ENCODE measurements around the gene PCDHGA7.
A peak's percentile ranks its signal among the peaks of the same experiment; 100 is the strongest.
"Not testable (repeated sequence)": the region's sequence is repeated elsewhere in the genome, so short reads cannot be mapped to it uniquely, and the experiment has no call there.

PCDHGA7 gene

DNA sequence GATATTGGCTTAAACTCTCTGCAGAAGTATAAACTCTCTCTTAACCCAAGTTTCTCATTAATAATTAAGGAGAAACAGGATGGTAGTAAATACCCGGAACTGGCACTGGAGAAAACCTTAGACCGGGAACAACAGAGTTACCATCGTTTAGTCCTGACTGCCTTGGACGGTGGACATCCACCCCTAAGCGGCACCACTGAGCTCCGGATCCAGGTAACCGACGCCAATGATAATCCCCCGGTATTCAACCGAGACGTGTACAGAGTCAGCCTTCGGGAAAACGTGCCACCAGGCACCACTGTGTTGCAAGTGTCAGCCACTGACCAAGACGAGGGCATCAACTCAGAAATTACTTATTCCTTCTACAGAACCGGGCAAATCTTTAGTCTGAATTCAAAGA, 16.1 kb downstream of the PCDHGA7 start:
- no peak for DNase-seq (ENCODE audit: low read depth)

DNA sequence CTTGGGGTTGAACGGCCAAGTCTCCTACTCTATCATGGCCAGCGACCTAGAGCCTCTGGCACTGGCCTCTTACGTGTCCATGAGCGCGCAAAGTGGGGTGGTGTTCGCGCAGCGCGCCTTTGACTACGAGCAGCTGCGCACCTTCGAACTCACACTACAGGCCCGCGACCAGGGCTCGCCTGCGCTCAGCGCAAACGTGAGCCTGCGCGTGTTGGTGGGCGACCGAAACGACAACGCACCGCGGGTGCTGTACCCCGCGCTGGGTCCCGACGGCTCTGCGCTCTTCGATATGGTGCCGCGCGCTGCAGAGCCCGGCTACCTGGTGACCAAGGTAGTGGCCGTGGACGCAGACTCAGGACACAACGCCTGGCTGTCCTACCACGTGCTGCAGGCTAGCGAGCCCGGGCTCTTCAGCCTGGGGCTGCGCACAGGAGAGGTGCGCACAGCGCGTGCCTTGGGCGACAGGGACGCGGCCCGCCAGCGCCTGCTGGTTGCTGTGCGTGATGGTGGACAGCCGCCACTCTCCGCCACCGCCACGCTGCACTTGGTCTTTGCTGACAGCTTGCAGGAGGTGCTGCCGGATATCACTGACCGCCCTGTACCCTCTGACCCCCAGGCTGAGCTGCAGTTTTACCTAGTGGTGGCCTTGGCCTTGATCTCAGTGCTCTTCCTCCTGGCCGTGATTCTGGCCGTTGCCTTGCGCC, 17.2 kb downstream of the PCDHGA7 start:
- no peak for DNase-seq (ENCODE audit: low read depth)

DNA sequence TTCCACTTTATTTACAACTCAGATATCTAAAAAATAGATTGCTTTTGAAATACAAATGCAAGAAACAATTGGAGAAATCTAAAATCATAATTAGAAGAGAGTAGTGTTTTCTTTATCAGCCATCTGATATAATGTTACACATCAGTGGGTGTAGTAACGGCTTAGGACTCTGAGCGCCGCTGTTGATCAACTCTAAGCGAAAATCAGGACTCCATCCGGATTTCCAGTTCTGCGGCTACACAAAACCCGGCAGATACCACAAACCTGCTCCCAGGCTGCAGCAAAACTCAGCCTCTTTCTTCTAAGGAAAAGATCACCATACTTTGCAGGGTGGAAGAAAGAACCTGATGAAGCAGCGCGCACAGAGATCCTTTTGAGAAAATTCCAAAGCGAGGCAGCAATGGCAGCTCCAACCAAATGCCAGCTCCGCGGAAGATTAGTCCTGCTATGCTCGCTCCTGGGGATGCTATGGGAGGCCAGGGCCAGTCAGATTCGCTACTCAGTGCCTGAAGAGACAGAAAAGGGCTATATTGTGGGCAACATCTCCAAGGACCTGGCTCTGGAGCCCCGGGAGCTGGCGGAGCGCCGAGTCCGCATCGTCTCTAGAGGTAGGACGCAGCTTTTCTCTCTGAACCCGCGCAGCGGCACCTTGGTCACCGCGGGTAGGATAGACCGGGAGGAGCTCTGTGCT, 20.2 kb downstream of the PCDHGA7 start, which contains the start of gene PCDHGA9:
Gene PCDHGA9, plus strand, starts transcription at position 226 of the 691 bp plus-strand sequence. Its CDS starts 175 bp downstream, at position 401.
- peak; percentile 31 for DNase-seq (ENCODE audit: low read depth)

DNA sequence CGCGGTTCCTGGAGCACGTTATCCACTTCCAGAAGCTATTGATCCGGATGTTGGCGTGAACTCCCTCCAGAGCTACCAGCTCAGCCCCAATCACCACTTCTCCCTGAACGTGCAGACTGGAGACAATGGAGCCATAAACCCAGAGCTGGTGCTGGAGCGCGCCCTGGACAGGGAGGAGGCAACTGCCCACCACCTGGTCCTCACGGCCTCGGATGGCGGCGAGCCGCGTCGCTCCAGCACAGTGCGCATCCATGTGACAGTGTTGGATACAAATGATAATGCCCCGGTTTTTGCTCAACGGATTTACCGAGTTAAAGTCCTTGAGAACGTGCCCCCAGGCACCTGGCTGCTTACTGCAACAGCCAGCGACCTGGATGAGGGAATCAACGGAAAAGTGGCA, 20.8 kb downstream of the PCDHGA7 start:
- no peak for DNase-seq (ENCODE audit: low read depth)

DNA sequence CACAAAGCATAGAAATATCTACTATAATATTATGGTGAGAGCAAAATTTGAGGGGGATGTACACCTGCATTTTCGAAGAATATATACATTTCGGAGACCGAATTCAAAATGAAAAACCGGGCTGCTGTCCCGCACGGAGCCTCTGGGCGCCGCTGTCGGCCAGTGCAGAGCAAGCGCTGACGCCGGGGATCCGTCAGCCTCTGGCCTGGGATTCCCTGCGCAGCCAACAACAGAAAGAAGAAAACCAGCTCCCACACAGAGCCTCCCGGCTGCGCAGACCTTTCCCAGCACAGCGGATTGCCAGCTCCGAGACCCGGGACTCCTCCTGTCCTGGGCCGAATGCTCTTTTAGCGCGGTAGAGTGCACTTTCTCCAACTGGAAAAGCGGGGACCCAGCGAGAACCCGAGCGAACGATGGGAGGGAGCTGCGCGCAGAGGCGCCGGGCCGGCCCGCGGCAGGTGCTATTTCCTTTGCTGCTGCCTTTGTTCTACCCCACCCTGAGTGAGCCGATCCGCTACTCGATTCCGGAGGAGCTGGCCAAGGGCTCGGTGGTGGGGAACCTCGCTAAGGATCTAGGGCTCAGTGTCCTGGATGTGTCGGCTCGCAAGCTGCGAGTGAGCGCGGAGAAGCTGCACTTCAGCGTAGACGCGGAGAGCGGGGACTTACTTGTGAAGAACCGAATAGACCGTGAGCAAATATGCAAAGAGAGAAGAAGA, 25.4 kb downstream of the PCDHGA7 start, which contains the start of gene PCDHGB6:
Gene PCDHGB6, plus strand, starts transcription at position 232 of the 716 bp plus-strand sequence. Its CDS starts 182 bp downstream, at position 414.
- DNase-seq (ENCODE audit: low read depth): peak; percentile 25

DNA sequence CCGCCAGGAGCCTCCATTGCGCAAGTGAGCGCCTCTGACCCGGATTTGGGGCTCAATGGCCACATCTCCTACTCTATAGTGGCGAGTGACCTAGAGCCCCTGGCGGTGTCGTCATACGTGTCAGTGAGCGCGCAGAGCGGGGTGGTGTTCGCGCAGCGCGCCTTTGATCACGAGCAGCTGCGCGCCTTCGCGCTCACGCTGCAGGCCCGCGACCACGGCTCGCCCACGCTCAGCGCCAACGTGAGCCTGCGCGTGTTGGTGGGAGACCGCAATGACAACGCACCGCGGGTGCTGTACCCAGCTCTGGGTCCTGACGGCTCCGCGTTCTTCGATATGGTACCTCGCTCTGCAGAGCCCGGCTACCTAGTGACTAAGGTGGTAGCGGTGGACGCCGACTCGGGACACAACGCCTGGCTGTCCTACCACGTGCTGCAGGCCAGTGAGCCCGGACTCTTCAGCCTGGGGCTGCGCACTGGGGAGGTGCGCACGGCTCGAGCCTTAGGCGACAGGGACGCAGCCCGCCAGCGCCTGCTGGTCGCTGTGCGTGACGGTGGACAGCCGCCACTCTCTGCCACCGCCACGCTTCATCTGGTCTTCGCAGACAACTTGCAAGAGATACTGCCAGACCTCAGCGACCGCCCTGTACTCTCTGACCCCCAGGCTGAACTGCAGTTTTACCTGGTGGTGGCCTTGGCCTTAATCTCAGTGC, 27.2 kb downstream of the PCDHGA7 start:
- no peak for DNase-seq (ENCODE audit: low read depth)

DNA sequence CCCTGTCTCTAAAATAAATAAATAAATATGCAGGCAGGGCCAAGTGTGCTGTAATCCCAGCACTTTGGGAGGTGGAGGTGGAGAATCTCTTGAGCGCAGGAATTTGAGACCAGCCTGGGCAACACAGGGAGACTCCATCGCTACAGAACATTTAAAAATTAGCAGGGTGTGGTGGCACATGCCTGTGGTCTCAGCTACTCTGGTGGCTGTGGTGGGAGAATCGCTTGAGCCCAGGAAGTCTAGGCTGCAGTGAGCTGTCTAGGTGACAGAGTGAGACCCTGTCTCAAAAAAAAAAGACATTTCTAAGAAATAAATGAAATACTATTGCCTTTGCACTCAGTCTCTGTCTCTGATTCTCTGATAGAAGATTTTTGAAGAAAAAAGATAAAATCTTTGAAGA, 29.0 kb downstream of the PCDHGA7 start:
- DNase-seq (ENCODE audit: low read depth): no peak

DNA sequence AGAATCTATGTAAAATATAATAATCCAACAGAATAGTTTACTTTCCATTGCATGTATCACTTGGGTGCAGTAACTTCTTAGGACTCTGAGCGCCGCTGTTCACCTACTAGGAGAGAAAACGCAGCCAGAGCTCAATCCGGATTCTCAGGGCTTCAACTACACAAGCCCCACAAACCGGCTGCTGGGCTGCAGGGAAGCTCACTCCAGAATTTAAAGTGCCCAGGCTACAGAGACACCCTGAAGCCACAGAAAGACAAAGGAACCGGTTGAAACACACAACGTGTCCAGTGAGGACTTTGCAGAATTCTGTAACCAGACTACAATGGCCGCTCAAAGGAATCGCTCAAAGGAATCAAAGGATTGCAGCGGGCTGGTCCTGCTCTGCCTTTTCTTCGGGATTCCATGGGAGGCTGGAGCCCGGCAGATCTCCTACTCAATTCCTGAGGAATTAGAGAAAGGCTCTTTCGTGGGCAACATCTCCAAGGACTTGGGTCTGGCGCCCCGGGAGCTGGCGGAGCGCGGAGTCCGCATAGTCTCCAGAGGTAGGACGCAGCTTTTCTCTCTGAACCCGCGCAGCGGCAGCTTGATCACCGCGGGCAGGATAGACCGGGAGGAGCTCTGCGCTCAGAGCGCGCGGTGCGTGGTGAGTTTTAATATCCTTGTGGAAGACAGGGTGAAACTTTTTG, 30.5 kb downstream of the PCDHGA7 start, which contains the start of gene PCDHGA10:
Gene PCDHGA10, plus strand, starts transcription at position 134 of the 686 bp plus-strand sequence. Its CDS starts 189 bp downstream, at position 323.
- DNase-seq (ENCODE audit: low read depth): peak; percentile 79

DNA sequence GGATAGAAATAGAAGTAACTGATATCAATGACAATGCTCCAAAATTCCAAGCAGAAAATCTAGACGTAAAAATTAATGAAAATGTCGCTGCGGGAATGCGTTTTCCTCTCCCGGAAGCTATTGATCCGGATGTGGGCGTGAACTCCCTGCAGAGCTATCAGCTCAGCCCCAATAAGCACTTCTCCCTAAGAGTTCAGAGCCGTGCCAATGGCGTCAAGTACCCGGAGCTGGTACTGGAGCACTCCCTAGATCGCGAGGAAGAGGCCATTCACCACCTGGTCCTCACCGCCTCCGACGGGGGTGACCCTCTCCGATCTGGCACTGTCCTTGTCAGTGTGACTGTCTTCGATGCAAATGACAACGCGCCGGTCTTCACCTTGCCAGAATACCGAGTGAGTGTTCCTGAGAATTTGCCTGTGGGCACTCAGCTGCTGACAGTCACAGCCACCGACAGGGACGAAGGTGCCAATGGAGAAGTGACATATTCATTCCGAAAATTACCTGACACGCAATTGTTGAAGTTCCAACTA, 31.1 kb downstream of the PCDHGA7 start:
- peak; percentile 42 for DNase-seq (ENCODE audit: low read depth)

DNA sequence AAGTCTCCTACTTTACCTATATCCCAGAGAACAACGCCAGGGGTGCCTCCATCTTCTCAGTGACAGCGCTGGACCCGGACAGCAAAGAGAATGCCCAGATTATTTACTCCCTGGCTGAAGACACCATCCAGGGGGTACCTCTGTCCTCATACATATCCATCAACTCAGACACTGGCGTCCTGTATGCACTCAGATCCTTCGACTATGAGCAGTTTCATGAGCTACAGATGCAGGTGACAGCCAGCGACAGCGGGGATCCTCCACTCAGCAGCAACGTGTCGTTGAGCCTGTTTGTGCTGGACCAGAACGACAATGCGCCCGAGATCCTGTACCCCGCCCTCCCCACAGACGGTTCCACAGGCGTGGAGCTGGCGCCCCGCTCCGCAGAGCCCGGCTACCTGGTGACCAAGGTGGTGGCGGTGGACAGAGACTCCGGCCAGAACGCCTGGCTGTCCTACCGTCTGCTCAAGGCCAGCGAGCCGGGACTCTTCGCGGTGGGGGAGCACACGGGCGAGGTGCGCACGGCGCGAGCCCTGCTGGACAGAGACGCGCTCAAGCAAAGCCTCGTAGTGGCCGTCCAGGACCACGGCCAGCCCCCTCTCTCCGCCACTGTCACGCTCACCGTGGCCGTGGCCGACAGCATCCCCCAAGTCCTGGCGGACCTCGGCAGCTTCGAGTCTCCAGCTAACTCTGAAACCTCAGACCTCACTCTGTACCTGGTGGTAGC, 32.2 kb downstream of the PCDHGA7 start:
- DNase-seq (ENCODE audit: low read depth): not testable (repeated sequence)

DNA sequence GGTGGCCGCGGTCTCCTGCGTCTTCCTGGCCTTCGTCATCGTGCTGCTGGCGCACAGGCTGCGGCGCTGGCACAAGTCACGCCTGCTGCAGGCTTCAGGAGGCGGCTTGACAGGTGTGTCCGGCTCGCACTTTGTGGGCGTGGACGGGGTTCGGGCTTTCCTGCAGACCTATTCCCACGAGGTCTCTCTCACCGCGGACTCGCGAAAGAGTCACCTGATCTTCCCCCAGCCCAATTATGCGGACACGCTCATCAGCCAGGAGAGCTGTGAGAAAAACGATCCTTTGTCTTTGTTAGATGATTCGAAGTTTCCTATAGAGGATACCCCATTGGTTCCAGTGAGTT, 32.7 kb downstream of the PCDHGA7 start:
- DNase-seq (ENCODE audit: low read depth): not testable (repeated sequence)

DNA sequence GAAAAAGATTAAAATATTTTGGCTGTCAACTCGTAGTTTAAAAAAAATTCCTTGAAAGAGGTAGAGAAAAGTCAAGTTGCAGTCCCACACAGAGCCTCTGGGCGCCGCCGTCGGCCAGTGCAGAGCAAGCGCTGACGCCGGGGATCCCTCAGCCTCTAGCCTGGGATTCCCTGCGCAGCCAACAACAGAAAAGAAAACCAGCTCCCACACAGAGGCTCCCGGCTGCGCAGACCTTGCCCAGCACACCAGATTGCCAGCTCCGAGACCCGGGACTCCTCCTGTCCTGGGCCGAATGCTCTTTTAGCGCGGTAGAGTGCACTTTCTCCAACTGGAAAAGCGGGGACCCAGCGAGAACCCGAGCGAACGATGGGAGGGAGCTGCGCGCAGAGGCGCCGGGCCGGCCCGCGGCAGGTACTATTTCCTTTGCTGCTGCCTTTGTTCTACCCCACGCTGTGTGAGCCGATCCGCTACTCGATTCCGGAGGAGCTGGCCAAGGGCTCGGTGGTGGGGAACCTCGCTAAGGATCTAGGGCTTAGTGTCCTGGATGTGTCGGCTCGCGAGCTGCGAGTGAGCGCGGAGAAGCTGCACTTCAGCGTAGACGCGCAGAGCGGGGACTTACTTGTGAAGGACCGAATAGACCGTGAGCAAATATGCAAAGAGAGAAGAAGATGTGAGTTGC, 35.1 kb downstream of the PCDHGA7 start, which contains the start of gene PCDHGB7:
Gene PCDHGB7, plus strand, starts transcription at position 184 of the 679 bp plus-strand sequence. Its CDS starts 183 bp downstream, at position 367.
- peak; percentile 80 for DNase-seq (ENCODE audit: low read depth)

DNA sequence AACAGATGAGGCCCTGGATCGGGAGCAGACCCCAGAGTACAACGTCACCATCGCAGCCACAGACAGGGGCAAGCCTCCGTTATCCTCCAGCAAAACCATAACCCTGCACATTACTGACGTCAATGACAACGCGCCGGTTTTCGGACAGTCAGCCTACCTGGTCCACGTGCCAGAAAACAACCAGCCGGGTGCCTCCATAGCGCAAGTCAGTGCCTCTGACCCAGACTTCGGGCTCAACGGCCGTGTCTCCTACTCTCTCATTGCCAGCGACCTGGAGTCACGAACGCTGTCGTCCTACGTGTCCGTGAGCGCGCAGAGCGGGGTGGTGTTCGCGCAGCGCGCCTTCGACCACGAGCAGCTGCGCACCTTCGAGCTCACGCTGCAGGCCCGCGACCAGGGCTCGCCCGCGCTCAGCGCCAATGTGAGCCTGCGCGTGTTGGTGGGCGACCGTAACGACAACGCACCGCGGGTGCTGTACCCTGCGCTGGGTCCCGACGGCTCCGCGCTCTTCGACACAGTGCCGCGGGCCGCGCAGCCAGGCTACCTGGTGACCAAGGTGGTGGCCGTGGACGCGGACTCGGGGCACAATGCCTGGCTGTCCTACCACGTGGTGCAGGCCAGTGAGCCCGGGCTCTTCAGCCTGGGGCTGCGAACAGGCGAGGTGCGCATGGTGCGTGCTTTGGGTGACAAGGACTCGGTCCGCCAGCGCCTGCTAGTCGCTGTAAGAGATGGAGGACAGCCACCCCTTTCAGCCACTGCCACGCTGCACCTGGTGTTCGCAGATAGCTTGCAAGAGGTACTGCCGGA, 36.7 kb downstream of the PCDHGA7 start:
- DNase-seq (ENCODE audit: low read depth): no peak

DNA sequence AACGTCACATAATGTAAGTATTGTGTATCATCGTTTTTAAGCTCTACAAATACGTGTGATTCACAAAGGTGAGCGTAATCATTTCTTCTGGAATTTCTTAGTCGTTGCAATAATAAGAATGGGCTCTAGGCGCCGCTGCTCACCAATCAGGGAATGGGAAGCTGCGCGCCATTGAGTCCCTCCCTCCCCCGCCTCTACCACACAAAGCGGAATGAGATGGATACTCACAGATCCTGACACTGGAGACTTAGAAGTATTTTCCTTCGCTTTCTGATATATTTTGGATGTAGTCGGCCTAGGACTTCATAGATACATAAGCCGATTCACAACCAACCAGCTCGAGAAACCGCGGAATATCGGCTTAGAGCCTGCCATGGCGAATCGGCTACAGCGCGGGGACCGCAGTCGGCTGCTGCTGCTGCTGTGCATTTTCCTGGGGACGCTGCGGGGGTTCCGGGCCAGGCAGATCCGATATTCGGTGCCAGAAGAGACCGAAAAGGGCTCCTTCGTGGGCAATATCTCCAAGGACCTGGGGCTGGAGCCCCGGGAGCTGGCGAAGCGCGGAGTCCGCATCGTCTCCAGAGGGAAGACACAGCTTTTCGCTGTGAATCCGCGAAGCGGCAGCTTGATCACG, 38.4 kb downstream of the PCDHGA7 start, which contains the start of gene PCDHGA11:
Gene PCDHGA11, plus strand, starts transcription at position 197 of the 634 bp plus-strand sequence. Its CDS starts 177 bp downstream, at position 374.
- DNase-seq (ENCODE audit: low read depth): peak; percentile 75

DNA sequence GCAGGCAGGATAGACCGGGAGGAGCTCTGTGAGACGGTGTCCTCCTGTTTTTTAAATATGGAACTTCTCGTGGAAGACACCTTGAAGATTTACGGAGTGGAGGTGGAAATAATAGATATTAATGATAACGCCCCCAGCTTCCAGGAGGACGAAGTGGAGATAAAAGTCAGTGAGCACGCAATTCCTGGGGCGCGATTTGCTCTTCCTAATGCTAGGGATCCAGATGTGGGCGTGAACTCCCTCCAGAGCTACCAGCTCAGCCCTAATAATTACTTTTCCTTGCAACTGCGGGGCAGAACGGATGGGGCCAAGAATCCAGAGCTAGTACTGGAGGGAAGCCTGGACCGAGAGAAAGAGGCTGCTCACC, 38.9 kb downstream of the PCDHGA7 start:
- DNase-seq (ENCODE audit: low read depth): peak; percentile 22

DNA sequence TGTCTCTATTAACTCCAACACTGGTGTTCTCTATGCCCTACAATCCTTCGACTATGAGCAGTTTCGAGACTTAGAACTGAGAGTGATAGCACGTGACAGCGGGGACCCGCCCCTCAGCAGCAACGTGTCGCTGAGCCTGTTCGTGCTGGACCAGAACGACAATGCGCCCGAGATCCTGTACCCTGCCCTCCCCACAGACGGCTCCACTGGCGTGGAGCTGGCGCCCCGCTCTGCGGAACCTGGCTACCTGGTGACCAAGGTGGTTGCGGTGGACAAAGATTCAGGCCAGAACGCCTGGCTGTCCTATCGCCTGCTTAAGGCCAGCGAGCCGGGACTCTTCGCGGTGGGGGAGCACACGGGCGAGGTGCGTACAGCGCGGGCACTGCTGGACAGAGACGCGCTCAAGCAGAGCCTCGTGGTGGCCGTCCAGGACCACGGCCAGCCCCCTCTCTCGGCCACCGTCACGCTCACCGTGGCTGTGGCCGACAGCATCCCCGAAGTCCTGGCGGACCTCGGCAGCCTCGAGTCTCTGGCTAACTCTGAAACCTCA, 40.3 kb downstream of the PCDHGA7 start:
- DNase-seq (ENCODE audit: low read depth): no peak

DNA sequence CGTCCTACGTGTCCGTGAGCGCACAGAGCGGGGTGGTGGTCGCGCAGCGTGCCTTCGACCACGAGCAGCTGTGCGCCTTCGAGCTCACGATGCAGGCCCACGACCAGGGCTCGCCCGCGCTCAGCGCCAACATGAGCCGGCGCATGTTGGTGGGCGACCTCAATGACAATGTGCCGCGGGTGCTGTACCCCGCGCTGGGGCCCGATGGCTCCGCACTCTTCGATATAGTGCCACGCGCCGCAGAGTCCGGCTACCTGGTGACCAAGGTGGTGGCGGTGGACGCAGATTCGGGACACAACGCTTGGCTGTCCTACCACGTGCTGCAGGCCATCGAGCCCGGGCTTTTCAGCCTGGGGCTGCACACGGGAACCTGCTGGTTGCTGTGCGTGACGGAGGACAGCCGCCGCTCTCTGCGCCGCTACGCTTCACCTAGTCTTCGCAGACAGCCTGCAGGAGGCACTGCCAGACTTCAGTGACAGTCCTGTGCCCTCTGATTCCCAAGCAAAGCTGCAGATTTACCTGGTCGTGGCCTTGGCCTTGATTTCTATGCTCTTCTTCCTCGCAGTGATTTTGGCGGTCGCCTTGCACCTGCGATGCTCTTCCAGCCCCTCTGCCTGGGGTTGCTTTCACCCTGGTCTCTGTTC, 45.4 kb downstream of the PCDHGA7 start:
- DNase-seq (ENCODE audit: low read depth): no peak
